ENCODE measurements around the gene SEC61B. TPM values are rescaled to one million over a fixed set of nuclear protein-coding genes. Genes with fewer than 3 reads are reported as not detected.

SEC61B gene
- total RNA-seq, 1 donor from 2014 or later: 86.3 TPM

GRCh38 chr9:99262949-99263418, 40.9 kb downstream of the SEC61B start:
- DNase-seq (ENCODE audit: low spot score) (no peak), ATAC-seq (no peak)
- intact Hi-C loops (cut with DNase I): no loop called here

- no peak for ATAC-seq
- intact Hi-C loops (cut with DNase I): no loop called here
- DNase-seq (ENCODE audit: low spot score): no peak
Observed at GRCh38 chr9:99264070-99264680, 42.1 kb downstream of the SEC61B start.

GRCh38 chr9:99265691-99266090, 43.6 kb downstream of the SEC61B start:
- intact Hi-C loops (cut with DNase I): no loop called here
- no peak for DNase-seq (ENCODE audit: low spot score)
- no peak for ATAC-seq

- ATAC-seq (peak; percentile 89), DNase-seq (ENCODE audit: low spot score) (peak; percentile 87)
- intact Hi-C loops (cut with DNase I): no loop called here
Observed at GRCh38 chr9:99266255-99267023, 44.4 kb downstream of the SEC61B start.

GRCh38 chr9:99269416-99269815, 47.3 kb downstream of the SEC61B start:
- intact Hi-C loops (cut with DNase I): no loop called here
- no peak for ATAC-seq
- DNase-seq (ENCODE audit: low spot score): no peak

GRCh38 chr9:99270491-99270890, 48.4 kb downstream of the SEC61B start:
- intact Hi-C loops (cut with DNase I): no loop called here
- no peak for ATAC-seq
- DNase-seq (ENCODE audit: low spot score): no peak

GRCh38 chr9:99272836-99273235, 50.8 kb downstream of the SEC61B start:
- no peak for ATAC-seq
- no peak for DNase-seq (ENCODE audit: low spot score)
- intact Hi-C loops (cut with DNase I): no loop called here

GRCh38 chr9:99274016-99274415, 51.9 kb downstream of the SEC61B start:
- intact Hi-C loops (cut with DNase I): no loop called here
- DNase-seq (ENCODE audit: low spot score): no peak
- ATAC-seq: no peak

GRCh38 chr9:99274495-99274894, 52.4 kb downstream of the SEC61B start:
- peak; percentile 26 for ATAC-seq

More at GRCh38 chr9:99274495-99274894, 52.4 kb downstream of the SEC61B start:
- intact Hi-C loops (cut with DNase I): no loop called here
- DNase-seq (ENCODE audit: low spot score): no peak

Other genes starting within 250 kb of the SEC61B start
- gene TGFBR1, start 117.2 kb upstream of the SEC61B start, total RNA-seq: 71.3 TPM
- gene ALG2, start 340 bp upstream of the SEC61B start, total RNA-seq: 19.7 TPM